HG03045 (cell line): ENCODE data around the gene SPOCK3.
A peak's percentile ranks its signal among the peaks of the same experiment; 100 is the strongest.
"Not testable (repeated sequence)": the region's sequence is repeated elsewhere in the genome, so short reads cannot be mapped to it uniquely, and the experiment has no call there.

Experiments used
- ATAC-seq: cut with Tn5 transposase; IDR thresholded peaks from one replicate; pipeline ENCODE4 v1.9.1; 2021; ENCODE audit warnings: mild to moderate bottlenecking, moderate library complexity; ENCODE audit not compliant: unreplicated experiment

The SPOCK3 gene

GRCh38 chr4:166968219-166968618 lies 266.1 kb downstream of the SPOCK3 start:
- ATAC-seq: not testable (repeated sequence)

GRCh38 chr4:166965562-166965961 lies 268.7 kb downstream of the SPOCK3 start:
- no peak for ATAC-seq

DNA sequence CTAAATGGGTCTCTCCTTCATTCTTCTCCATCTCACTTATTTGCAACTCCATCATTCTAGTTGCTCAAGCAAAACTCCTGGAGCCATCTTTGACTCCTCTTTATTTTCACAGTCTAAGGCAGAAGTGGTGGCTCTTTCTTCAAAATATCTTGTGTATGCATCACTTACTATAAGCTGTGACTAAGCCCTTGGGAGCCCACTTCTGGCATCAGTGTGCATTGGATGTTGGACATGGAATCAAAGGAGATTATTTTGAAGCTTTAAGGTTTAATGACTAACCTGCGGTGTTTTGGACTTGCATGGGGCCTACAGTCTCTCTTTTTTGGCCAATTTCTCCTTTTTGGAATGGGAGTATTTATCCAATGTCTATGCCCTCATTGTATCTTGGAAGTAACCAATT lies 276.8 kb downstream of the SPOCK3 start:
- ATAC-seq: no peak

GRCh38 chr4:166956484-166956883 lies 277.8 kb downstream of the SPOCK3 start:
- no peak for ATAC-seq

DNA sequence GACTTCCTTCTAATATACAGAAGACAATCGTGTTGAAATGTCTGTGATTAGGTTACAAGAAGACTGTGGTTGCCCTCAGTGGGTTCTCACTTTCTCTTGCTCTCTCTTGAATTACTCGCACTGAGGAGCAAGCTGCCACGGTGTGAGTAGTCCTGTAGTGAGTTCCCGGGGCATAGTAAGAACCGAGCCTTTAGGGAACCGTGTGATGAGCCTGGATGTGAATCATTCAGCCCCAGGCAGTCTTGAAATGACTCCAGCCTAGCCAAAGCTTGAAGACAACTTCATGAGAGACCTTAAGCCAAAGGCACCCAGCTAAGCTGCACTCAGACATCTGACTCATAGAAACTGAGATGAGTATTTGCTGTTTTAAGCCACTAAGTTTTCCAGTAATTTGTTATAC lies 292.7 kb downstream of the SPOCK3 start:
- peak; percentile 77 for ATAC-seq

DNA sequence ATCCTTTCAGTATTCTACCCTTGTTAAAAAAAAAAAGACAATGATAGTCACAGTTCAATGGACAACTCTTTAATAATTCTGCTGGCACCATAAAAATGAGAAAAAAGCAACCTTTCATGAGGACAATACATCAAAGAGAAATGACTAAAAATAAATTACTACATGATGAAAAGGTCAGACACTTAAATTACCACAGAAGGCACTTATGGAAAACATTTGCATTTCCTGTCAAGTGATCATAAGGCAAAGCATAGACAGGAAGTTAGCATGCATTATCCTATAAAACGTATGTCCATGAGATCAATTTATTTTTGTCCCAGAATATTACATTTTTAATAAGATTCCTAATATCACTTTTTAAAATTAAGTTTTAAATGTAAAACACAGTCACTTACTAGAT lies 303.8 kb downstream of the SPOCK3 start:
- no peak for ATAC-seq

DNA sequence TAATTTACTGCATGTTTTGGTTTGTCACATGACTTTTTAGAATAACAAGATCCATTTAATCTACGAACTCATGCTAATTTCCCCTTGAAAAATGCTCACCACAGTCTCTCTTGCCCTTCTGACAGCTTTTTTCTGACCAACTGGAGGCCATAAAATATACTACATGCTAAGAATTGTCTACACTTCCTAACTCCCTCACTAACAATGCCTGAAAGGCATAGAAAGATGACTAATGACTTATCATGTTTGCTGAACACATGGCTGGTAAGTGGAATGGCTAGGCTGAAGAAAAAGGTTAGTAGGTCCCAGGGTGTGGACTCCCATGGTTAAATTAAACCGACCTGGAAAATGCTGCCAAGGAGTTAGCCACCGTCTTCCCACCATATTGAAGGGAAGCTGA lies 309.9 kb downstream of the SPOCK3 start:
- ATAC-seq: no peak

- ATAC-seq: no peak
Measured at GRCh38 chr4:166913926-166914325, 320.4 kb downstream of the SPOCK3 start.

DNA sequence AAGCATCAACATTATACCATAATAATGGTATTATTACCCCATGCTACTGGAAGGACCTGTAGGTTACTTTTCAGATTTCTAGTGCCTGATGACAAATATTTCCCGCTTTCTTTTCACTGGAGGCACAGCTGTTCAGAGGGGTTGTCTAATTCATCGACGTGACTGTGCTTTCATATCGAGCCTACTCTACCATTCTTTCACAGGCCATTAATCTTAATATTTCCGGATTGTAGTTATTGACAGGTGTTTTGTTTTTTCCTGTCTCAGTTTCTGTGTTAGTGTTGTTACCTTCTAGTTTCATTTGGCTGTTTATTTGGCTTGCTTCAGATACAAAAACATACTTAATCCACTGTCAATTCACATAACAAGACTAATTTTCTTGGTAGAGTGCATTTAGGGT lies 330.9 kb downstream of the SPOCK3 start:
- ATAC-seq: no peak

- ATAC-seq: no peak
Measured at GRCh38 chr4:166902941-166903340, 331.4 kb downstream of the SPOCK3 start.

DNA sequence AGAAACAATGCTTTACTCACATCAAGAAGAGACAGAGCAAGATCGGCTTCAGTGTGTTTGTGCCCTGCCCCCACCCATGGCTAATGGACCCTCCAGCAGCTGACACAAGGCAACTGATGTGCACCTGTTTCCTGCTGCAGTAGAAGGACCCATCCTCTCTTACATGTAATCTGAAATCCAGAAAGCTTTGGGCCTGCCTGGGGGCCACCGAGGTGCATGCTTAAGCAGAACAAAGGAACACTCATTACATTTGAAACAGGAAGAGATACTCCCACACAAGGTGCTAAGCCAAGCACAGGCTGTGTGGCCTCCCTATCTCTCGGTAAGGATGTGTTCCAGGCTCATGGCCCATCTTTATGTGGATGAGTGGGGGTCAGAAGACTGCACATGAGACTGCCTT lies 338.0 kb downstream of the SPOCK3 start:
- ATAC-seq: no peak

- no peak for ATAC-seq
Measured at GRCh38 chr4:166895771-166896170, 338.5 kb downstream of the SPOCK3 start.

- no peak for ATAC-seq
Measured at GRCh38 chr4:166887457-166887856, 346.8 kb downstream of the SPOCK3 start.

DNA sequence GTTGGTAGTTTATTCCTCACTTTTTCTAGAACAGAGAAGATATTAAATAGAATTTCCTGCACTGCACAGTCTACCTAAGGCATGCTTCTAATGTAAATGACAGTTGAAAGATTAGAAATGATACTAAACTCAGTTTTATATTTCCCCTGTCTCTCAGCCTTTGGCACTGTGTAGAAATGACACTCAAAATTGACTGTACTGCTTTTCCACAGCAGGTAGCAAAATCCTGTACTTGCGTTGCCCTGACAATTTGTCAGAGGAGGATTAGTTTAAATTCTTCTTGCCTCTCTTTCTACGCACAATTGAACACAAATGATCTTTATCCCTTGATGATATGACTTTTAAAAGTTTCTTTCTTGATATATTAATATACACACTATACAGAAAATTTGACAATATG lies 347.6 kb downstream of the SPOCK3 start:
- no peak for ATAC-seq

- no peak for ATAC-seq
Measured at GRCh38 chr4:166882221-166882620, 352.1 kb downstream of the SPOCK3 start.

- ATAC-seq: no peak
Measured at GRCh38 chr4:166875821-166876220, 358.5 kb downstream of the SPOCK3 start.

DNA sequence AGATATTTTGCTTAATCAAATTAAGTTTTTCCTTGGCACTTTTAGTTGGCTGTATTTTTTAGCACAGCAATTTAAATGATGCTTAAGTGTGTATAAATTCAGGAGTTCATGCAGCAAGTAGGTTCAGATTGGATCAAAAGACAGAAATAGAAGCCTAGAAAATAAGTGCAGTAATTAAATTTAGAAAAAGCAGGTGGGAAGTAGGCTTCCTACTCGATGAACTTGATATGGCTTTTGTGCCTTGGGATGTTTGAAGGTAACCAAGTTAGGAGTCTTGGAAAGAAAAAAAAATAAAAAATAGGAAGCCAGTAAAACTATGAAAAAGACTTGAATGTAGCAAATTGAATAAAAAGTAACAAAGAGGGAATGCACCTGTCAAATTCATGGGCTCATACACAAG lies 372.3 kb downstream of the SPOCK3 start:
- no peak for ATAC-seq

DNA sequence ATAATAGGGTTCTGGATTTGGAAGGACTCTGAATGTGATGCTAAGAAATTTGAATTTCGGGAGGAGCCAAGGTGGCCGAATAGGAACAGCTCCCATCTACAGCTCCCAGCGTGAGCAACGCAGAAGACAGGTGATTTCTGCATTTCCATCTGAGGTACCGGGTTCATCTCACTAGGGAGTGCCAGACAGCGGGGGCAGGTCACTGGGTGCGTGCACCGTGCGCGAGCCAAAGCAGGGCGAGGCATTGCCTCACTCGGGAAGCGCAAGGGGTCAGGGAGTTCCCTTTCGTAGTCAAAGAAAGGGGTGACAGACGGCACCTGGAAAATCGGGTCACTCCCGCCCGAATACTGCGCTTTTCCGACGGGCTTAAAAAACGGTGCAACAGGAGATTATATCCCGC lies 383.9 kb downstream of the SPOCK3 start:
- not testable (repeated sequence) for ATAC-seq

- no peak for ATAC-seq
Measured at GRCh38 chr4:166846939-166847338, 387.4 kb downstream of the SPOCK3 start.

DNA sequence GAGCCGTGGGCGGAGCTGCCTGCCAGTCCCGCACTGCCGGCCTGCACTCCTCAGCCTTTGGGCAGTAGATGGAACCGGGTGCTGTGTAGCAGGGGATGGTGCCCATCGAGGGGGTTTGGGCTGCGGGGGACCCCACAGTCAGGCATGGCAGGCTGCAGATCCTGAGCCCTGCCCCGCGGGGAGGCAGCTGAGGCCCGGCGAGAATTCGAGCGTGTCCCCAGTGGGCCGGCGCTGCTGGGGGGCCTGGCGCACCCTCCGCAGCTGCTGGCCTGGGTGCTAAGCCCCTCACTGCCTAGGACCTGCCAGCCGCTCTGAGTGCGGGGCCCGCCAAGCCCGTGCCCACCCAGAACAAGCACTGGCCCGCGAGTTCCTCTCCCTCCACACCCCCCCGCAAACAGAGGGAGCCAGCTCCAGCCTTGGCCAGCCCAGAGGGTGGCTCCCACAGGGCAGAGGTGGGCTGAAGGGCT lies 391.5 kb downstream of the SPOCK3 start:
- ATAC-seq: no peak

- peak; percentile 87 for ATAC-seq
Measured at GRCh38 chr4:166839615-166840251, 394.6 kb downstream of the SPOCK3 start.

DNA sequence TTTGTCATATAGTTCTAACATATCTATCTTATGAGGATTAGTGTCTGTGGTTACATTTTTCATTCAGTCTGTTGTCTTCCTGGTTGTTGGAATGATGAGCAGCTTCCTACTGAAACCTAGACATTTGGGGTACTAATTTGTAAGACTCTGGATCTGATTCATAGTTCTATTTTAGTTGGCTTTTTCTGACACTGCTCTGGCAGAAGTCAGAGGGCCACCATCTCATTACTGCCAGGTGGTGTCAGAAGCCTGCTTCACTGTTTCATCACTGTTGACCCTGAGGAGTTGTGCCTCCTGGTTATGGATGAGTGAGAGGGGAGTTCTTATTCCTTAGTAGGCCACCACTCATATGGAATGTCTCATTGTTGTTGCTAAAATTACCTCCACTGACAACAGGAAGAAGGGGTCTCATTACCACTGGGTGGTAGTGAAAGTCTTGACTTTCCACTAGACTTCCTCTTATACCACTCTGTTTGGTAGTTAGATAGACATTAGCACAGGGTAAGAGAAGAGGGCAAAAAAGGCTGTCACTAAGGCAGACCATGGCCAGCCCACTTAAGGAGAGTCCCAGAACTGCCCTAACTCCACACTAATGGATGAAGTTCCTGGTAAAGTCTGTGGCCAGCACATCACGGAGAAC lies 395.2 kb downstream of the SPOCK3 start:
- peak; percentile 53 for ATAC-seq

DNA sequence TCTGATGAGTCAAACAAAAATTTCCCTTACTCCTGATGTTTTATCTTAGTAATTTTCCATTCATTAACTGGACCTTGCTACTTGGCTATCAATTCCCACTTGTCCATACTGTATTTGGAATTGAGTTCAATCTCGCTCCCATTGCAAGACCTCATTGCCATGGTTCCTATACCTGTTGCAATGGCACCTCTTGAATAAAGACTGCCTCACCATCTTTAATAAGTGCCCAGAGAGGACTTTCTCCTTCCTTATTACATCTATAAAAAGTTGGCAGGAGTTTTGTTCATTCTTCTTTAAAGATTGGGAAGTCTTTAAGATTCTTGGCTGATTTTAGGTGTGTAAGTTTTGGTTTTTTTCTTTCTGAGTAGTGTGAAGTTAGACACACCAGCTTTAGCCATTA lies 397.4 kb downstream of the SPOCK3 start:
- ATAC-seq: no peak
